DLD1 (cell line): Measurements from ENCODE around the gene ZNF423.

Source experiments
- in situ Hi-C: cut with HindIII; loops from 2 replicates; pipeline ENCODE4 v1.10.0; 2017; ENCODE audit warnings: low sequenced_read_pairs

The ZNF423 gene

GRCh38 chr16:49617710-49618330, 238.1 kb downstream of the ZNF423 start:
- in situ Hi-C loops, result loop anchor here (25.0 kb wide), 1 partner anchor 144 kb away; no protein-coding TSS in a partner anchor

- in situ Hi-C loops, result loop anchor here (25.0 kb wide), 1 partner anchor 145 kb away; no protein-coding TSS in a partner anchor
These were observed 238.8 kb downstream of the ZNF423 start for GRCh38 chr16:49617016-49617629.

GRCh38 chr16:49615576-49615975, 240.3 kb downstream of the ZNF423 start:
- in situ Hi-C loops, result loop anchor here (25.0 kb wide), 1 partner anchor 147 kb away; no protein-coding TSS in a partner anchor

- in situ Hi-C loops, result loop anchor here (25.0 kb wide), 1 partner anchor 151 kb away; no protein-coding TSS in a partner anchor
These were observed 244.9 kb downstream of the ZNF423 start for GRCh38 chr16:49610983-49611382.

GRCh38 chr16:49608779-49609178, 247.1 kb downstream of the ZNF423 start:
- in situ Hi-C loops, result loop anchor here (25.0 kb wide), 1 partner anchor 154 kb away; no protein-coding TSS in a partner anchor

GRCh38 chr16:49608098-49608497, 247.8 kb downstream of the ZNF423 start:
- in situ Hi-C loops, result loop anchor here (25.0 kb wide), 1 partner anchor 154 kb away; no protein-coding TSS in a partner anchor

- in situ Hi-C loops, result loop anchor here (25.0 kb wide), 1 partner anchor 157 kb away; no protein-coding TSS in a partner anchor
These were observed 250.2 kb downstream of the ZNF423 start for GRCh38 chr16:49605536-49606254.

GRCh38 chr16:49604602-49605001, 251.3 kb downstream of the ZNF423 start:
- in situ Hi-C loops, result loop anchor here (25.0 kb wide), 1 partner anchor 158 kb away; no protein-coding TSS in a partner anchor

- in situ Hi-C loops, result loop anchor here (25.0 kb wide), 1 partner anchor 158 kb away; no protein-coding TSS in a partner anchor
These were observed 252.0 kb downstream of the ZNF423 start for GRCh38 chr16:49603956-49604355.

- in situ Hi-C loops, result loop anchor here (25.0 kb wide), 1 partner anchor 159 kb away; no protein-coding TSS in a partner anchor
These were observed 253.0 kb downstream of the ZNF423 start for GRCh38 chr16:49602976-49603310.

- in situ Hi-C loops, result loop anchor here (25.0 kb wide), 1 partner anchor 160 kb away; no protein-coding TSS in a partner anchor
These were observed 253.5 kb downstream of the ZNF423 start for GRCh38 chr16:49602201-49602975.

- in situ Hi-C loops, result loop anchor here (25.0 kb wide), 1 partner anchor 161 kb away; no protein-coding TSS in a partner anchor
These were observed 254.3 kb downstream of the ZNF423 start for GRCh38 chr16:49601576-49601975.

GRCh38 chr16:49600976-49601375, 254.9 kb downstream of the ZNF423 start:
- in situ Hi-C loops, result loop anchor here (25.0 kb wide), 1 partner anchor 161 kb away; no protein-coding TSS in a partner anchor

- in situ Hi-C loops, result loop anchor here (25.0 kb wide), 1 partner anchor 162 kb away; no protein-coding TSS in a partner anchor
These were observed 255.4 kb downstream of the ZNF423 start for GRCh38 chr16:49600536-49600935.

GRCh38 chr16:49599704-49600103, 256.2 kb downstream of the ZNF423 start:
- in situ Hi-C loops, result loop anchor here (25.0 kb wide), 1 partner anchor 163 kb away; no protein-coding TSS in a partner anchor

- in situ Hi-C loops, result no loop called here
These were observed 256.6 kb downstream of the ZNF423 start for GRCh38 chr16:49599281-49599680.

GRCh38 chr16:49598383-49599170, 257.3 kb downstream of the ZNF423 start:
- in situ Hi-C loops, result no loop called here

- in situ Hi-C loops, result no loop called here
These were observed 258.1 kb downstream of the ZNF423 start for GRCh38 chr16:49597796-49598195.

- in situ Hi-C loops, result no loop called here
These were observed 259.1 kb downstream of the ZNF423 start for GRCh38 chr16:49596648-49597291.
